ENCODE results near the gene IL17REL. TPM values are rescaled to one million over a fixed set of nuclear protein-coding genes. Genes with fewer than 3 reads are reported as not detected.

Gene IL17REL
- total RNA-seq, 1 donor from 2014 or later, result 0.17 TPM

DNA sequence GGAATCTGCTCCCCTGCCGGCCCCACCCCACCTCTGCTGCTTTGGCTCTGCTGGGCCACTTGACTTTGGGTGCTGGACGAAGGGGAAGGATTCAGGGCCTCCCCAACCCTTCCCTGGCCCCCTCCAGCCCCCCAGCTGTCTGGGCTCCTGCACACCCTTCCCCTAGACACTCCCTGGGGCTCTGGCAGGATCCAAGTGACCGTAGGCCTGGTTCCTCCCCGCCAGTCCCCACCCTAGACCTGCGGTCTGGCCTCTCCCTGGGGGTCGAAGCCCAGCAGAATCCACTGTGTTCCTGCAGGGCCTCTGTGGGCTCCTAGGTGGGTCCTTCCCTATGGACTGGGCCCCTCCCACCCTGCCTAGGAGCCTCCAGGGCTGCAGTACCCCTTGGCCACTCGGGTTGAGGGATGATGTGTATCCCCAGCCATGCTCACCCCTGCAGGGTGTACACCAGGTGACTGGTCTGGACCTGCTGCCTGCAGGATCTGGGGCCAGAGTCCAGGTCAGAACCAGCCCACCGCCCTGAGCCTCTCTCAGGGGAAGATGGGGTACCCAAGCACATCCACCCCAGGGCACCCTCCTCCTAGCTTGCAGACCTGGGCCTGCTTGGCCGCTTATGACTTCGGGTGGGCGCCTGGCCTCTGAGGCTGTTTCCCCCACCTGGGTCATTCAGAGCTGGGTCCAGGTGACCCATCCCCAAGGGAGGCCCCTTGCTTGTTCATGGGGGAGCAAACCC is 46.4 kb downstream of the IL17REL start:
- DNase-seq, result no peak

DNA sequence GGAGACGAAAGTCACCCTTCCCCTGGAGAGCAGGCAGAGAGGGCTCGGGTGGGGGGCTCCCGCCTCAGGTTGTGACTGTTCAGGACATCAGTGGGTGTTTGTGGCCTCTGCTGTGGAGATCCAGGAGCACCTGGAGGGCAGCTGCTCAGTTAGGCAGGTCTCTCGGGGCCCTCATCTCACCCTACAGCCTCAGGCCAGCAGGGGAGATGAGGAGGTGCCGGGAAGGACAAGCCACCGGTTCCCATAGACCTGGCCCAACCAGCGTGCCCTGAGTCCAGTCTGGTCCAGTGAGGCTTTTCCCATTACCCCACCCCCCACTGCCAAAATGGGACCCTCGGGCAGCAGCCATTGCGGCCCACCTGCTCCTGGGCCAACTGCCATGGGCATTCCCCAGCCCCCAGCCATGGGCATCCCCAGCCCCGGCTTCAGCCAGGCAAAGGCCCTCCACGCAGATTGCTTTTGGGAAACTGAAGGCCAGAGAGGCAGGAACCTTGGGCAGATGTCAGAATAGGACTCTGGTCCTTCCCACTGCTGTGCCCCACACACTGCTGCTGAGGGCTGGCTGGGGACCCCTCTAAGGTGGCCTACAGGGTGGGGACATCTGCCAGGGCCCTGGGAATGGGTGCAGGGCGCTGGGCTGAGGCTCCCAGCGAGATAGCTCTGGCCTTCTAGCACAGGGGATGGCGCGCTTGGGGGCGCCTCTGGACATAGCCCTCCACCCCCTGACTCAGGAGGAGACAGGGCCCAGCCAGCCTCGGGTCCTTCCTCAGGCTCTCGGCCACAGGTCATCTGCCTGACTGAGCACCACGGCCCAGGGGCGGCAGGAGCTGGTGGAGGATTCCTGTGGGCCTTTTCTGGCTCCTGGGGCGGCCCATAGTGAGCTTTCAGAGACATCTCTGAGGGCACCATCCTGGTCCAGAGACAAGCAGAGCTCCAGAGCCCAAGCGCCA is 47.2 kb downstream of the IL17REL start:
- DNase-seq, result no peak

DNA sequence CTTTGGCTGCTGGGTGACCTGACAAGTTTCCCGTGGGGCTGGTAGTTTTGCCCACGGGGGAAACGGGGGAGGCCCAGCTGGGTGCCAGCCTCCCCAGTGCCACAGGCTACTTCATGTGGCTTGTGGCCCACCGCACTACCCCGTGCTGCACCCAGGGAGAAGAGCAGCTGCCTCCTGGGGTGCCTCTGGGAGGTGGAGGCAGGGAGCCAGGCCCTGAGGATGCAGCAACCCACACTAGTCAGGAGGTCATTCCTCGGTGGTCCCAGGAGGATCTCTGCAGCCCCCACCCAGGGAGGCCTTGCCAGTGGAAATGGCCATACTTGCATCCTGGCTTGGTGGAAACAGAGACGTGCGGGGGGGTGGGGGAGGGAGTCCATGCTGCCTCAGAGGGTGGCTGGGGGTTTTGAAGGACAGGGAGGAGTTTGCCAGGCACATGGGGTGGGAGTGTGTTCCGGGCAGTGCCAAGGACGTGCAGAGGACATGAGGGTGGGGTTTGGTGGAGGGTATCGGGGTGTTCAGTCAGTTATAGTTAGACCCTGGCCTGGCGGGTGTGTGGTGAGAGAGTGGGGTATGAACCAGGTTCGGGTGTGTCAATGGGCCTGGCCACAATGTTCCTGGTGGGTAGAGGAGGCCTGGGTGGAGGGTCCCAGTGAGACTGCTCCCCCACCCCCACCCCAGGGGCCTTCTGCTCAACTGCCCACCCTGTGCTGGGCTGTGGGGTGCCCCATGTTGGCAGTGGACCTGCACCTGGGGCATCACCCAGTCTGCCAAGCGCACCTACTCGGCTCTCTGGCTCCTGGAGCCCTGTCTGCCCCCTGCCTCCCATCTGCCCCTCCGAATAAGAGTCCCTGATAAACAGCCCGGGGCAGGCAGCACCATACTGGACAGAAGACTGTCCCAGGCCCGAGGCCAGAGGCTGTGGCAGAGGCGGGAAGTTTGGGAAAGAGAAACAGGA is 48.2 kb downstream of the IL17REL start:
- DNase-seq, result no peak

DNA sequence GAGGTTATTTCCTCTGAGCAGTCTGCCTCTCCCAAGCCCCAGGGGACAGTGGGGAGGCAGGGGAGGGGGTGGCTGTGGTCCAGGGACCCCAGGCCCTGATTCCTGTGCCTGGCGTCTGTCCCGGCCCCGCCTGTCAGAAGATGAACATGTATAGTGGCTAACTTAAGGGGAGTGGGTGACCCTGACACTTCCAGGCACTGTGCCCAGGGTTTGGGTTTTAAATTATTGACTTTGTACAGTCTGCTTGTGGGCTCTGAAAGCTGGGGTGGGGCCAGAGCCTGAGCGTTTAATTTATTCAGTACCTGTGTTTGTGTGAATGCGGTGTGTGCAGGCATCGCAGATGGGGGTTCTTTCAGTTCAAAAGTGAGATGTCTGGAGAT is 48.9 kb downstream of the IL17REL start:
- no peak for DNase-seq

DNA sequence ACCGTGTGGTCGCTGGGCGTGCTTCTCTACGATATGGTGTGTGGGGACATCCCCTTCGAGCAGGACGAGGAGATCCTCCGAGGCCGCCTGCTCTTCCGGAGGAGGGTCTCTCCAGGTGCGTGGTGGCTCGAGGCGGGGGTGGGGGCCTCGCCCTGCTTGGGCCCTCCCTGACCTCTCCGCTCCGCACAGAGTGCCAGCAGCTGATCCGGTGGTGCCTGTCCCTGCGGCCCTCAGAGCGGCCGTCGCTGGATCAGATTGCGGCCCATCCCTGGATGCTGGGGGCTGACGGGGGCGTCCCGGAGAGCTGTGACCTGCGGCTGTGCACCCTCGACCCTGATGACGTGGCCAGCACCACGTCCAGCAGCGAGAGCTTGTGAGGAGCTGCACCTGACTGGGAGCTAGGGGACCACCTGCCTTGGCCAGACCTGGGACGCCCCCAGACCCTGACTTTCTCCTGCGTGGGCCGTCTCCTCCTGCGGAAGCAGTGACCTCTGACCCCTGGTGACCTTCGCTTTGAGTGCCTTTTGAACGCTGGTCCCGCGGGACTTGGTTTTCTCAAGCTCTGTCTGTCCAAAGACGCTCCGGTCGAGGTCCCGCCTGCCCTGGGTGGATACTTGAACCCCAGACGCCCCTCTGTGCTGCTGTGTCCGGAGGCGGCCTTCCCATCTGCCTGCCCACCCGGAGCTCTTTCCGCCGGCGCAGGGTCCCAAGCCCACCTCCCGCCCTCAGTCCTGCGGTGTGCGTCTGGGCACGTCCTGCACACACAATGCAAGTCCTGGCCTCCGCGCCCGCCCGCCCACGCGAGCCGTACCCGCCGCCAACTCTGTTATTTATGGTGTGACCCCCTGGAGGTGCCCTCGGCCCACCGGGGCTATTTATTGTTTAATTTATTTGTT is 49.6 kb downstream of the IL17REL start:
- peak; percentile 37 for DNase-seq

DNA sequence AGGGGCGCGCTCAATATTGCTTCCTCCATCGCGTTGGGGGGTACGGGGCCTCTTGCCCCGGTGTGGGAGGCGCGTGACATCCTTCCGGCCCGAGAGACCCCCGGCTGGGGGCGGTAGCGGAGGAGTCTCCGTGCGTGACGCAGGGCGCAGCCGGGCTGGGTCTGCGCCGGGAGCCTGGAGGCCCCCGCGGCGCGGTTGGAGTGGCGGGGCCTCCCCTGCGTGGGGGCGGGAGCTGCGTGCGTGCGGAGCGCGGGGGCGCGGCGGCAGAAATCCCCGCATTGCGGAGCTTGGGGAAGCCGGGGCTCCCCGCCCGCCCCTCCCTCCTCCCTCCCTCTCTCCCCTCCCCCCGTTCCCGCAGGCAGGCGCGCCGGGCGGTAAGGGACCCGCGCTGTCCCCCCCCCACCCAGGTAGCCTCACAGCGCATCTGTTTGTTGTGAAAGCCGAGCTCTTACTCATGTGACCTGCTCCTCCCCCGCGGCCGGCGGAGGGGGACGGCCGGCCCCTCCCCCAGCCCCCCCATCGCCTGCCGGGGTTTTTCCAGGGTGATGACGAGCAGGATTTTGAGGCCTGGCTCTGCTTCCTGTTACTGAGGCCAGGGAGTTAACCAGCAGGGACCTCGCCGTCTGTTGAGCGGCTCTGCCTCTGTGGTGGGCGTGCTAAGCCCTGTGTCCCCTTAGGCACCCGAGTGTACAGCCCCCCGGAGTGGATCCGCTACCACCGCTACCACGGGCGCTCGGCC is 50.4 kb downstream of the IL17REL start:
- DNase-seq, result peak; percentile 95

DNA sequence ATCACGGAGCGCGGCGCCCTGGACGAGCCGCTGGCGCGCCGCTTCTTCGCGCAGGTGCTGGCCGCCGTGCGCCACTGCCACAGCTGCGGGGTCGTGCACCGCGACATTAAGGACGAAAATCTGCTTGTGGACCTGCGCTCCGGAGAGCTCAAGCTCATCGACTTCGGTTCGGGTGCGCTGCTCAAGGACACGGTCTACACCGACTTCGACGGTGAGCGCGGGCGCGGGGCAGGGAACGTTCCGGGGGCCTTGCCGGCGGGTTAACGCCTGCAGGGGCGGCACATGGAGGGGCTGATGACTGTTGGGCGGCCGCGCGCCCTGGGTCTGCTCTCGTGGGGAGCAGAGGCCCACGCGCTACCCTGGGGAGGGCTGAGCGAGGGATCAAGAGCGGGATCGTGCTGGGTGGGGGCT is 51.0 kb downstream of the IL17REL start:
- peak; percentile 37 for DNase-seq

DNA sequence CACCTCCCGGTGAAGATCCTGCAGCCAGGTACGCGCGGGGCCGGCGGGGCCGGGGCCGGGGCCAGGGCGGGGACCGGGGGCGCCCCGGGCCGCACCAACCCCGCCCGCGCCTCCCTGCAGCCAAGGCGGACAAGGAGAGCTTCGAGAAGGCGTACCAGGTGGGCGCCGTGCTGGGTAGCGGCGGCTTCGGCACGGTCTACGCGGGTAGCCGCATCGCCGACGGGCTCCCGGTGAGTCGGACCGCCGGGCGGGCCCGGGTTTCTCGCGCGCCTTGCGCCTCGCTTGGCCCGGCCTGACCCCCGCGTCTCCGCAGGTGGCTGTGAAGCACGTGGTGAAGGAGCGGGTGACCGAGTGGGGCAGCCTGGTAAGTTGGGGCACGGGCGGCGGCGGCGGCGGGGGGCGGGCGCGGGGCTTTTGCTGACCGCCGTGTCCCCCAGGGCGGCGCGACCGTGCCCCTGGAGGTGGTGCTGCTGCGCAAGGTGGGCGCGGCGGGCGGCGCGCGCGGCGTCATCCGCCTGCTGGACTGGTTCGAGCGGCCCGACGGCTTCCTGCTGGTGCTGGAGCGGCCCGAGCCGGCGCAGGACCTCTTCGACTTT is 51.5 kb downstream of the IL17REL start:
- peak; percentile 54 for DNase-seq

DNA sequence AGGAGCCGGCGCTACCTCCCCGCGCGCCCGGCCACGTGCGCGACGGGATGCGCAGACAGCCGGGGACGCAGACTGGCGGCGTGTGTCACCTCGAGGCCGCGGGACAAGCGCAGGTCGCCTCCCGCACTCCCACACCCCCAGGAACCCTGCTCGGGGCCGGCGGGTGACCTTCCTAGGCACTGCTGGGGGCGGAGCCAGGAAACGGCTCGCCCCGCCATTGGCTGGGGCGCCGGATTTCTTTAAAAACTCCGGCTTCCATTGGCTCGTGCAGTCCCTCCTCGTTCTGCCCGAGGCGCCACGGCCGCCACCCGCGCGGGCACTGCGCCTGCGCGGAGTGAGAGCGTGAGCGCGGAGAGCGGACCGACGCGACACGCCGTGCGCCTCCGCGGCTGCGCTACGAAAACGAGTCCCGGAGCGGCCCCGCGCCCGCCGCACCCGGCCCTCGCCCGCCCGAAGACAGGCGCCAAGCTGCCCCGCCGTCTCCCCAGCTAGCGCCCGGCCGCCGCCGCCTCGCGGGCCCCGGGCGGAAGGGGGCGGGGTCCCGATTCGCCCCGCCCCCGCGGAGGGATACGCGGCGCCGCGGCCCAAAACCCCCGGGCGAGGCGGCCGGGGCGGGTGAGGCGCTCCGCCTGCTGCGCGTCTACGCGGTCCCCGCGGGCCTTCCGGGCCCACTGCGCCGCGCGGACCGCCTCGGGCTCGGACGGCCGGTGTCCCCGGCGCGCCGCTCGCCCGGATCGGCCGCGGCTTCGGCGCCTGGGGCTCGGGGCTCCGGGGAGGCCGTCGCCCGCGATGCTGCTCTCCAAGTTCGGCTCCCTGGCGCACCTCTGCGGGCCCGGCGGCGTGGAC is 52.2 kb downstream of the IL17REL start, which contains the start of gene PIM3:
Gene PIM3 (plus strand): TSS at position 614 of the 846 bp plus-strand sequence. CDS start 176 bp downstream, at position 790.
- peak; percentile 98 for DNase-seq

DNA sequence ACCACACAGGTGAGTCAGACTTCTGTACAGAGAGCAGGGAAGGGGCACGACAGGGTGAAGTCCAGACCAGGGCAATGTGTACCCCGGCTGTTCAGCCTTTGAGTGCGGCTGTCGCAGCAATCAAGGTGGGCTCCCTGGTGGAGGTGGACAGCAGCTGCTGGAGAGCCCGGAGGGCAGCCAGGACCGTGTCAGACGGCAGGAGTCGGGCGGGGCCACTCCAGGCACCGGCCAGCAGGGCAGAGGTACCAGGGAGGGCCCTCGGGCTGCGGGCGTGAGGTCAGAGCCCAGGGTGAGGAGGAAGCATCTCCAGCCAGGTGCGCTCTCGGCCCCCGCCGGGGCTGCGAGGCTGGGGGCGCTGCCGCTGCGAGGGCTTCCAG is 52.8 kb downstream of the IL17REL start:
- DNase-seq, result peak; percentile 21

DNA sequence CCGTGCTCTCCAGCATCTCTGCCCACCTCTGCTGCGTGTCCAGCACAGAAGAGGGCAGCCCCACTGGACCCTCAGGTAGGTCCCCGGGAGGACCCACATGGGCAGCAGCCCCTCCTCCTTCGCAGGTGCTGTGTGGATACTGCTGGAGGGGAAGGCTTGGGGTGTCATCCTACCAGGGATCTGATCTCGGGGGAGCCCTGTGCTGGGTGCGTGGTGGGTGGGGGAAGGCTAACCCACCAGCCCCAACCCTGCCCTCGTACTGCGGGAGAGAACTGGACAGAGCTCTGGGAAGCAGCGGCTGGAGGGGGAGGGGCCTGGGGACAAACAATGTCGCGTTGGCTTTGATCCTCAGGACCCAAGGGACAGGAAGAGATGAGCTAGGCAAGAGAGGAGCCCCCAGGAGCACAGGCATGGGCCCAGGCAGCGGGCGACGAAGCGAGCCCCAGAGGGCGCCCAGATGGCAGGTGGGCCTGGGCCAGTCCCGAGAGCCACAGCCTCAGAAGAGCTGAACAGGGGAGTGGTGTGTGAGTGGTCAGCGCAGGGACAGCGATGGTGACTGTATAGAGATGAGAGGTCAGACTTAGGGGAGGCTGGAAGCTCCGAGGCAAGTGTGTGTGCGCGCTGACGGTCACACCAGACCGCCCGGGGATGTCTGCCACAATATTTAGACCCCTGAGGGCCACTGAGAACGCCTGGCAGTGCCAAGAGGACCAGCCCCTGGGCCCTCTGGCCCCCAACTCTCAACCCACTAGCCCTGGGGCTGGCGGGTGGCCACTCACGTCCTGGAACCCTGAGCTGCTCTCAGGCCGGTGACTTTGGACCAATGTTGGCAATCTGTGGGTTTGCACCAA is 53.4 kb downstream of the IL17REL start:
- no peak for DNase-seq

DNA sequence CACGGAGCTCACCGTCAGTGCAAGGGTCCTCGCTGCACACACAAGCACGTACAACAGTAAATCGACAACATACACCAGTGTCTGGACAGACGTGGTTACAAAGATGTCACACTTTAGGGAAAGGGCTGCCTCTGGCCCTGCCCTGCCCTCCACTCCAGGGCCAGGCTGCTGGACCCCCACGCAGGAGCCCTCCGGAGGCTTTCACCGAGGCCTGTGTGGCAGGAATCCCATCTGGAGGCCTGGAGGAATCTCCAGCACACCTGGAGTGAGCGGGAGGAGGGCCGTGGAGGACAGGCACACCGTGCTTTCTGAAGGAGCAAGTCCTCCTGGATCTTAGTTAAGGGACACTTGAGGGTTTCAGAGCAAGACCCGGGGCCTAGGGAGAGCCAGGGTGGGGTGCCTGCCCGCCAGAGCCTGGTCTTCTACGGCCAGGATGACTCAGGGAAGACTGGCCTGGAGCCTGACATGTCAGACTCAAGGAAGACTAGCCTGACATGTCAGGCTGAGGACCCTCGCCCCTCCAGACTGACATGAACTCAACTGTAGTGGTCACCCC is 54.1 kb downstream of the IL17REL start:
- DNase-seq, result no peak

DNA sequence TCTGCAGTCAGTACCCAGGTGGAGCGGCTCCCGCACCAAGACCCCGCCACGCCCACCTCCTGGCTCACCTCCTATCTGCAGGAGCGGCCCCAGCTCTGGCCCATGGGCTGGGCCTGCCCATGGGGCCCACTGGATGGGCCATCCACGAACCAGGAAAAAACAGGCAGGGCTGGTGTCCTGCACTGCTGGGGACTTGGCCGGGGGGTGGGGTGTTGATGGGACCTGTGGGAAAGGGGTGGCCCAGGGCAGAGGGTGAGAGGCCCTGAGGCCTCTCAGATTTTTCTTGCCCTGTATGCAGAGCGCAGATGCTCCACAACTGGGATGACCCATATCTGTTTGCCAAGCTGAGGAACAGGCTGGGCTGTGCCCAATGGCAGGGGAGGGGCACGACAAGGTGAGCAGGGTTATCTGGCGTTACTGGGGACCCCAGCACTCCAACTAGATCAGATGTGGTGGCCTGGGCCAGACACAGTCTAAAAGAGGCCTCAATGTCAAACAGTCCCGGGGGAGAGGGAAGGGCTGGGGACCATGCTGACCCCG is 54.7 kb downstream of the IL17REL start:
- no peak for DNase-seq

DNA sequence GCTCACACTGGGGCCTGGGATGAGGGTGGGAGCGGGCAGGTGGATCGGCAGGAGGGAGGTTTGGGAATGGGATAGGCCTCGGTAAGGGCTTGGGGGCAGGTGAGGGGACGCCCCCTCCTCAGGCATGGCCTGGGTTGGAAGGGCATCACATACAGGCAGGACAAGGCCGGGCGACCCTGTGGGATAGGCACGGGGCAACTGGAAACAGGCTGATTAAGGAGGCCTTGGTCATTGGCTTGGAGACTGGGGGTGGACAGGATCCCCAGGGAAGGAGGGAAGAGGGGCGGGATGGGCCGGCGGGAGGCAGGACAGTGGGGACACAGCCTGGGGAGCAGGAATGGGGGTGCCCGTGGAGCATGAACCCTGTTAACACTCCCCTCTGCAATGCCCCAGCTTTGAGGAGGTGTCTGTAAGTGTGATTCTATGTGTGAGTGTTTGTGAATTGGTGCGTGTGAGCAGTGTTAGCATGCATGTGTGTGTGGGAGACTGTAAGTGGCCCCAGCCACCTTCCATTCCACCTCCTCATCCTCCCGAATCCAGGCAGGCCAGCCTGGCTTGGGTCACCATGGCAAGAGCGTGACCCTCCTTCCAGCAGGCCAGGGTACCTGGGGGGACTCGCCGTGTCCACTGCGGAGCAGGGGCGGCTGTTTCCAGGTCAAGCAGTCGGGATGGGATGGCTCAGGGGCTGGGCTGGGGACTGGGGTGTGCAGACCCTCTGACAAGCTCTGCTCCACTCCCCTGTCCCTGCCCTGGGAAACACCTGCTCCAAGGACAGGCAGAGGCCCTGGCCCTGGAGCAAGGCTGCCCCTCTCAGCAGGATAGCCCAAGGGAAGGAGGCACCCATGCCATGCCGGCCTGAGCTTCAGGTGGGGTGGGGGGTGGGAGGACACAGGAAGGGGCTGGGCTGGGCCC is 55.4 kb downstream of the IL17REL start:
- DNase-seq, result no peak

DNA sequence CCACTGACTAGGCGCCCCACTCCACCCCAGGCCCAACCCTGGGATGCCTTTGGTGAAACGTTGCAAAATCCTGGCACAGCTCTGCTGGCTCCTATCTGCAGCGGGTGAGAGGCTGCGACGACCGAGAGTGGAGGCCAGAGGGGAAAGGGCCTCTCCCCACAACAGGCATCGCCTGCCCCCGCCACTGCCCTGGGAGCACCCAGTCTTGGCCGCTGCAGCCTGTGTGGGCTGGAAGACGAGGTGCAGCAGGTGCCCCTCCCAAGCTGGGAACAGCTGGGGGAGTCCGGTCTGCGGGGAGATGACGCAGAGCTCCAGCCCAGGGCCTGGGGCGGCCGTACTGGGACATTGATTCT is 56.2 kb downstream of the IL17REL start:
- no peak for DNase-seq

DNA sequence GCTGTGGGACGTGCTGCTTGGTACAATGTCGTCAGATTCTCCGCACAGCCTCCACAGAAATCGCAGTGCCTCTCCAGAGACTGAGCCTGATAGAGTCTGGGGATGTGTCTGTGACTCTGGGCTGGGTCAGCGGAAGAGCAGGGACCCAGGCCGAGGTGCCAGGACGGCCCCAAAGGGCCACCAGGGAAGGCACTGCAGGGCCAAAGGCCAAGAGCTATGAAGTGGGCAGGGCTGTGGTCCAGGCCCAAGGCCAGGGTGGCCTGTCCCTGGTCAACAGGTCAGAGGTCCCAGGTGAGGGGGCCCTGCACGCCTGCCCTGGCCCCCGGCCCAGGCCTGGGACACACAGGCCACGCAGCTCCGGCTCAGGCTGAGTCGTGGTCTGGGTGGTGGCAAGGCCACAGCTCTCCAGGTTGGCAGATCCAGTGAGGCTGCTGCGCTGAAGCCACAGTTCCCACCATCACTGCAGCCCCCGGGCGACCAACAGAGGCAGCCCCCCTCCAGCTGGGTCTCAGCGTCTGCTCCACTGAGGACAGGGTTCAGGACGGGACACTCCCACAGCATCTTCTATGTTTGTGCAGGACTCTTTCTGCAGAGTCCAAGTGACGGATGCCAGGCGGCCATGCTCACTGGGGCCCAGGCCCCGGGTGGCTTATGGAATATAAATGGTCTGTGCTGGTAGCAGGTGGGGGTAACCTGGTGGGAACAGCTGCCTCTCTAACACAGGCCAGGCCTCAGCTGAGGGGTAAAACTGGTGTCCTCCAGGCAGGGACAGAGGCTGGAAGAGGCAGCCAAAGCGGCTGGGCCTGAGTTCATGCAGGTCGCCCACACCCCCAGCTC is 56.8 kb downstream of the IL17REL start:
- DNase-seq, result no peak
